ENCODE results near the gene OMD.

OMD gene

DNA sequence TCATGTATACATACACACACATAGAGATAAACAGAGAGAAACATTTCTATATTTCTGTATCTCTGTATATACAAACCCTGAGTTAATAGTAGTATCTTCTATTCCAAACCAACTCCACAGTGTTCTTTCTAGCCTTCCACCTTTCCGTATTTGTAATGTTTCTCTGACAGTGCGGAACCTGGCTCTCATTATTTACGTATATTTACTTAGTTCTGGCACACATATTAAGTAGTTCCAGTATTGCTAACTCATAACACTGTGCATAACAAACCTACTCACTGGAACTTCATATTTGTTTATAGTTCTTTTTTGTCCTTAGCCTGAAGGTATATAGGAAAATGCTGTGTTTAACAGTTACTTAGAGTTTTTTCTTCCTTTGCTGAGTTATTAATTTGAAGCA, 26.4 kb downstream of the OMD start:
- Histone ChIP-seq H3F3A (ENCODE audit: control insufficient read depth, insufficient read depth) (peaks cover under 1% of the 10 kb centered on the region; the same call in 1 of the 2 replicates), H3K36me3 (ENCODE audit: control insufficient read depth, low read length) (no peaks in the 10 kb centered on the region), H3K9me3 (ENCODE audit: control insufficient read depth, insufficient read depth, low read length) (no peaks in the 10 kb centered on the region), H3K27me3 (ENCODE audit: control insufficient read depth, low read length) (no peaks in the 10 kb centered on the region), H3K4me3 (ENCODE audit: low read length) (no peak overlapping the region), H3K9me2 (replicated peaks; ENCODE audit: control insufficient read depth, low read length) (no peaks in the 10 kb centered on the region), H4K20me1 (ENCODE audit: control insufficient read depth, insufficient read depth, low read depth, low read length) (no peaks in the 10 kb centered on the region), H3K27ac (ENCODE audit: low read depth, low read length) (no peak overlapping the region), H3K4me1 (ENCODE audit: control insufficient read depth, low read length) (no peaks in the 10 kb centered on the region), H3K4me2 (ENCODE audit: low read length) (no peak overlapping the region), H3K79me2 (ENCODE audit: control insufficient read depth, low read length) (no peaks in the 10 kb centered on the region)
- no peak for TF ChIP-seq EZH2phosphoT487 (IDR thresholded peaks at IDR 0.05; ENCODE audit: borderline replicate concordance, low read length)

DNA sequence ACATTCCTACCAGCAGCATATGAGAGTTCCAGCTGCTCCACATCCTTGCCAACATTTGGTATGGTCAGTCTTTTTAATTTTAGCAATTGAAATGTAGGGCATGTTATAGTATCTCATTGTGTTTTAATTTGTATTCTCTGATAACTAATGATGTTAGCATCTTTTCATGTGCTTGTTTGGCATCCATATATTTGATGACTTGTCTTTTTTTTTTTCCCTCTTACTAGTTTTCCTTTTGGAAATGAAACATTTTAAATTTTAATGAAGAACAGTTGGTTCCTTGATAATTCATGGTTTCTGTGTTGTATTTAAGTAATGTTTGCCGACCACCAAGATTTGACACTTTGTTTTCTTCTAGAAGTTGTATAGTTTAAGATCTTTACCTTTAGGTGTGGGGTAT, 28.7 kb downstream of the OMD start:
- no peaks in the 10 kb centered on the region for H3K9me3 ChIP-seq (ENCODE audit: control insufficient read depth, insufficient read depth, low read length)
- no peak overlapping the region for H3K4me3 ChIP-seq (ENCODE audit: low read length)
- no peaks in the 10 kb centered on the region for H3K27me3 ChIP-seq (ENCODE audit: control insufficient read depth, low read length)
- H3K4me1 ChIP-seq (ENCODE audit: control insufficient read depth, low read length) = no peaks in the 10 kb centered on the region
- H4K20me1 ChIP-seq (ENCODE audit: control insufficient read depth, insufficient read depth, low read depth, low read length) = no peaks in the 10 kb centered on the region
- no peak overlapping the region for H3K27ac ChIP-seq (ENCODE audit: low read depth, low read length)
- no peaks in the 10 kb centered on the region for H3K79me2 ChIP-seq (ENCODE audit: control insufficient read depth, low read length)
- no peak overlapping the region for H3K4me2 ChIP-seq (ENCODE audit: low read length)
- H3K36me3 ChIP-seq (ENCODE audit: control insufficient read depth, low read length) = no peaks in the 10 kb centered on the region
- TF ChIP-seq, protein P1, sequence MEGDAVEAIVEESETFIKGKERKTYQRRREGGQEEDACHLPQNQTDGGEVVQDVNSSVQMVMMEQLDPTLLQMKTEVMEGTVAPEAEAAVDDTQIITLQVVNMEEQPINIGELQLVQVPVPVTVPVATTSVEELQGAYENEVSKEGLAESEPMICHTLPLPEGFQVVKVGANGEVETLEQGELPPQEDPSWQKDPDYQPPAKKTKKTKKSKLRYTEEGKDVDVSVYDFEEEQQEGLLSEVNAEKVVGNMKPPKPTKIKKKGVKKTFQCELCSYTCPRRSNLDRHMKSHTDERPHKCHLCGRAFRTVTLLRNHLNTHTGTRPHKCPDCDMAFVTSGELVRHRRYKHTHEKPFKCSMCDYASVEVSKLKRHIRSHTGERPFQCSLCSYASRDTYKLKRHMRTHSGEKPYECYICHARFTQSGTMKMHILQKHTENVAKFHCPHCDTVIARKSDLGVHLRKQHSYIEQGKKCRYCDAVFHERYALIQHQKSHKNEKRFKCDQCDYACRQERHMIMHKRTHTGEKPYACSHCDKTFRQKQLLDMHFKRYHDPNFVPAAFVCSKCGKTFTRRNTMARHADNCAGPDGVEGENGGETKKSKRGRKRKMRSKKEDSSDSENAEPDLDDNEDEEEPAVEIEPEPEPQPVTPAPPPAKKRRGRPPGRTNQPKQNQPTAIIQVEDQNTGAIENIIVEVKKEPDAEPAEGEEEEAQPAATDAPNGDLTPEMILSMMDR (IDR thresholded peaks at IDR 0.05; ENCODE audit: low read depth, low read length, poor library complexity, severe bottlenecking) = no peak
- no peak for TF ChIP-seq EZH2phosphoT487 (IDR thresholded peaks at IDR 0.05; ENCODE audit: borderline replicate concordance, low read length)
- H3K9me2 ChIP-seq (replicated peaks; ENCODE audit: control insufficient read depth, low read length) = no peaks in the 10 kb centered on the region
- H3F3A ChIP-seq (ENCODE audit: control insufficient read depth, insufficient read depth) = peaks cover 4% of the 10 kb centered on the region; the same call in 1 of the 2 replicates

DNA sequence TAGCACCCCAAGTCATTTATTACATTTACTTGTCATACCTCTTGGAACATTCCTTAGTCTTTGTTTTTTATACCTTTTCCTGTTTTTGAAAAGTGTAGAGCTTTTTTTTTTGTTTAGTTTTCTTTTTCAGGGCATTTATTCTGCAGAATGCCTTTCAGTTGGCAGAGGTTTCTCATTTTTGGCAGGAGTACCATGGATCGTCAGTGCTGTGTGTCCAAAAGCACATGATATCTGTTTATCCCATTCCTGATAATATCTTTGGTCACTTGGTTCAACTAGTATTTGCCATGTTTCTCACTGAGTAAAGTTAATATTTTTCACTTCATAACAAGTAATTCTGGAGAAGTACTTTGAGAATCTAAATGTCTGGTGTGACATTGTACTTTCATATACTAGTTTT, 30.6 kb downstream of the OMD start:
- no peaks in the 10 kb centered on the region for H4K20me1 ChIP-seq (ENCODE audit: control insufficient read depth, insufficient read depth, low read depth, low read length)
- no peaks in the 10 kb centered on the region for H3K9me3 ChIP-seq (ENCODE audit: control insufficient read depth, insufficient read depth, low read length)
- H3K27ac ChIP-seq (ENCODE audit: low read depth, low read length) = no peak overlapping the region
- no peaks in the 10 kb centered on the region for H3K27me3 ChIP-seq (ENCODE audit: control insufficient read depth, low read length)
- H3K9me2 ChIP-seq (replicated peaks; ENCODE audit: control insufficient read depth, low read length) = no peaks in the 10 kb centered on the region
- no peak overlapping the region for H3K4me3 ChIP-seq (ENCODE audit: low read length)
- no peak for TF ChIP-seq EZH2phosphoT487 (IDR thresholded peaks at IDR 0.05; ENCODE audit: borderline replicate concordance, low read length)
- TF ChIP-seq, protein P1 (IDR thresholded peaks at IDR 0.05; ENCODE audit: low read depth, low read length, poor library complexity, severe bottlenecking) = no peak
- no peaks in the 10 kb centered on the region for H3K36me3 ChIP-seq (ENCODE audit: control insufficient read depth, low read length)
- H3F3A ChIP-seq (ENCODE audit: control insufficient read depth, insufficient read depth) = peaks cover 4% of the 10 kb centered on the region; the same call in 1 of the 2 replicates
- H3K79me2 ChIP-seq (ENCODE audit: control insufficient read depth, low read length) = no peaks in the 10 kb centered on the region
- H3K4me1 ChIP-seq (ENCODE audit: control insufficient read depth, low read length) = no peaks in the 10 kb centered on the region
- H3K4me2 ChIP-seq (ENCODE audit: low read length) = no peak overlapping the region

DNA sequence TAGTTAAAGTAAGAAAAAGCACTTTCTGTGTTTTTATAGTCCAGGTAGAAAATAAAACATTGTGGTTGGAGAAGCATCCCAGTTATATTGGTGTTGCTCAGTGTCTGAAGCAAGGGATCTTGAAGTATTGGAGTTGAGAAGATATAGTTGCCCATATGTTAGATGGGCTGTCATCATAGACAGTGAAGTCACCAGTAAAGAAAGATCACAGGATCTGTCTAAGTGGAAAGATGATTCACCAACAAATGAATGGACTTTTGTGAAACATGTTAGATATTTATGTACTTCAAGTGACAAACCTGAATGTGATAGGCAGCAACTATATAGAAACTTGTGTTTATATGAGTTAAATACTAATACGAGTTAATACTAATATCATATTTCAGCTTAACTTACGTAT, 31.6 kb downstream of the OMD start:
- TF ChIP-seq, protein P1 (IDR thresholded peaks at IDR 0.05; ENCODE audit: low read depth, low read length, poor library complexity, severe bottlenecking) = no peak
- TF ChIP-seq EZH2phosphoT487 (IDR thresholded peaks at IDR 0.05; ENCODE audit: borderline replicate concordance, low read length) = no peak
- Histone ChIP-seq H3K4me3 (ENCODE audit: low read length) (no peak overlapping the region), H3K36me3 (ENCODE audit: control insufficient read depth, low read length) (no peaks in the 10 kb centered on the region), H3K27me3 (ENCODE audit: control insufficient read depth, low read length) (no peaks in the 10 kb centered on the region), H3F3A (ENCODE audit: control insufficient read depth, insufficient read depth) (peaks cover 4% of the 10 kb centered on the region; the same call in 1 of the 2 replicates), H3K9me2 (replicated peaks; ENCODE audit: control insufficient read depth, low read length) (no peaks in the 10 kb centered on the region), H3K27ac (ENCODE audit: low read depth, low read length) (no peak overlapping the region), H3K4me1 (ENCODE audit: control insufficient read depth, low read length) (no peaks in the 10 kb centered on the region), H3K9me3 (ENCODE audit: control insufficient read depth, insufficient read depth, low read length) (no peaks in the 10 kb centered on the region), H3K4me2 (ENCODE audit: low read length) (no peak overlapping the region), H3K79me2 (ENCODE audit: control insufficient read depth, low read length) (no peaks in the 10 kb centered on the region), H4K20me1 (ENCODE audit: control insufficient read depth, insufficient read depth, low read depth, low read length) (no peaks in the 10 kb centered on the region)

Data from DOHH2 (cell line).